HUES6 (cell line): ENCODE results near the gene CD6.

Experiments used
- H3K27ac ChIP-seq: 2 replicates; pipeline ENCODE4 v1.7.0; 2013; ENCODE audit warnings: low read depth, mild to moderate bottlenecking, low read length, inconsistent platforms
- H3K27me3 ChIP-seq: 2 replicates; pipeline ENCODE4 v1.6.1; 2013; ENCODE audit warnings: low read length; ENCODE audit not compliant: control insufficient read depth, insufficient read depth
- H3K36me3 ChIP-seq: 2 replicates; pipeline ENCODE4 v1.6.1; 2013; ENCODE audit warnings: low read length; ENCODE audit not compliant: control insufficient read depth, insufficient read depth
- H3K4me1 ChIP-seq: 2 replicates; pipeline ENCODE4 v1.6.1; 2013; ENCODE audit warnings: low read length; ENCODE audit not compliant: control insufficient read depth, insufficient read depth
- H3K4me3 ChIP-seq: 2 replicates; pipeline ENCODE4 v1.5.1; 2013; ENCODE audit warnings: low read depth, low read length
- H3K9ac ChIP-seq: one replicate; pipeline ENCODE4 v1.6.1; 2013; ENCODE audit warnings: mild to moderate bottlenecking, low read length
- H3K9me3 ChIP-seq: 2 replicates; pipeline ENCODE4 v1.6.1; 2013; ENCODE audit warnings: low read depth, low read length; ENCODE audit not compliant: control insufficient read depth, insufficient read depth

CD6 gene

GRCh38 chr11:60935676-60936442 lies 35.6 kb upstream of the CD6 start:
- Histone ChIP-seq H3K27ac (no peak overlapping the region), H3K27me3 (no peaks in the 10 kb centered on the region), H3K4me1 (peaks cover 2% of the 10 kb centered on the region; the same call in 1 of the 2 replicates), H3K9ac (no peak overlapping the region), H3K9me3 (no peaks in the 10 kb centered on the region), H3K36me3 (peaks cover 41% of the 10 kb centered on the region), H3K4me3 (no peak overlapping the region)

- H3K27me3 ChIP-seq: no peaks in the 10 kb centered on the region
- H3K4me3 ChIP-seq: no peak overlapping the region
- no peaks in the 10 kb centered on the region for H3K9me3 ChIP-seq
- peaks cover 34% of the 10 kb centered on the region for H3K36me3 ChIP-seq
- no peak overlapping the region for H3K9ac ChIP-seq
- H3K27ac ChIP-seq: no peak overlapping the region
- peaks cover 2% of the 10 kb centered on the region; the same call in 1 of the 2 replicates for H3K4me1 ChIP-seq
These were observed 34.9 kb upstream of the CD6 start for GRCh38 chr11:60936467-60937143.

GRCh38 chr11:60937144-60937527 lies 34.3 kb upstream of the CD6 start:
- H3K4me3 ChIP-seq: no peak overlapping the region
- H3K27ac ChIP-seq: no peak overlapping the region
- H3K4me1 ChIP-seq: peaks cover 2% of the 10 kb centered on the region; the same call in 1 of the 2 replicates
- H3K9me3 ChIP-seq: no peaks in the 10 kb centered on the region
- H3K9ac ChIP-seq: no peak overlapping the region
- H3K36me3 ChIP-seq: peaks cover 29% of the 10 kb centered on the region
- H3K27me3 ChIP-seq: no peaks in the 10 kb centered on the region

GRCh38 chr11:60937811-60938210 lies 33.7 kb upstream of the CD6 start:
- Histone ChIP-seq H3K9ac (no peak overlapping the region), H3K36me3 (peaks cover 23% of the 10 kb centered on the region), H3K27me3 (no peaks in the 10 kb centered on the region; the same call in 1 of the 2 replicates), H3K9me3 (no peaks in the 10 kb centered on the region), H3K4me3 (no peak overlapping the region), H3K27ac (no peak overlapping the region), H3K4me1 (no peaks in the 10 kb centered on the region; the same call in 1 of the 2 replicates)

- Histone ChIP-seq H3K4me1 (no peaks in the 10 kb centered on the region), H3K36me3 (peaks cover 19% of the 10 kb centered on the region), H3K27ac (no peak overlapping the region), H3K9ac (no peak overlapping the region), H3K9me3 (no peaks in the 10 kb centered on the region), H3K27me3 (no peaks in the 10 kb centered on the region; the same call in 1 of the 2 replicates), H3K4me3 (no peak overlapping the region)
These were observed 33.0 kb upstream of the CD6 start for GRCh38 chr11:60938500-60938899.

- no peaks in the 10 kb centered on the region for H3K4me1 ChIP-seq
- peaks cover 15% of the 10 kb centered on the region; the same call in 1 of the 2 replicates for H3K36me3 ChIP-seq
- no peaks in the 10 kb centered on the region; the same call in 1 of the 2 replicates for H3K27me3 ChIP-seq
These were observed 32.2 kb upstream of the CD6 start for GRCh38 chr11:60939301-60939700.

GRCh38 chr11:60939855-60940254 lies 31.6 kb upstream of the CD6 start:
- Histone ChIP-seq H3K9me3 (no peaks in the 10 kb centered on the region), H3K27ac (no peak overlapping the region), H3K27me3 (no peaks in the 10 kb centered on the region; the same call in 1 of the 2 replicates), H3K36me3 (peaks cover 12% of the 10 kb centered on the region; the same call in 1 of the 2 replicates), H3K9ac (no peak overlapping the region), H3K4me1 (no peaks in the 10 kb centered on the region), H3K4me3 (no peak overlapping the region)

More at GRCh38 chr11:60939301-60939700, 32.2 kb upstream of the CD6 start:
- H3K27ac ChIP-seq: no peak overlapping the region
- no peaks in the 10 kb centered on the region for H3K9me3 ChIP-seq
- H3K9ac ChIP-seq: no peak overlapping the region
- H3K4me3 ChIP-seq: no peak overlapping the region

GRCh38 chr11:60941371-60942119 lies 29.9 kb upstream of the CD6 start:
- no peak overlapping the region for H3K4me3 ChIP-seq
- peaks cover 4% of the 10 kb centered on the region; the same call in 1 of the 2 replicates for H3K27me3 ChIP-seq

GRCh38 chr11:60942219-60942618 lies 29.3 kb upstream of the CD6 start:
- Histone ChIP-seq H3K27me3 (peaks cover 4% of the 10 kb centered on the region; the same call in 1 of the 2 replicates), H3K36me3 (no peaks in the 10 kb centered on the region), H3K27ac (no peak overlapping the region), H3K9me3 (no peaks in the 10 kb centered on the region), H3K9ac (no peak overlapping the region), H3K4me3 (no peak overlapping the region), H3K4me1 (no peaks in the 10 kb centered on the region)

More at GRCh38 chr11:60941371-60942119, 29.9 kb upstream of the CD6 start:
- Histone ChIP-seq H3K9ac (no peak overlapping the region), H3K27ac (no peak overlapping the region), H3K4me1 (no peaks in the 10 kb centered on the region), H3K36me3 (no peaks in the 10 kb centered on the region), H3K9me3 (no peaks in the 10 kb centered on the region)

GRCh38 chr11:60942970-60943565 lies 28.4 kb upstream of the CD6 start:
- H3K27ac ChIP-seq: no peak overlapping the region

More at GRCh38 chr11:60942970-60943565, 28.4 kb upstream of the CD6 start:
- peaks cover 7% of the 10 kb centered on the region; the same call in 1 of the 2 replicates for H3K4me1 ChIP-seq
- no peak overlapping the region for H3K4me3 ChIP-seq
- H3K9ac ChIP-seq: no peak overlapping the region
- H3K36me3 ChIP-seq: no peaks in the 10 kb centered on the region
- peaks cover 4% of the 10 kb centered on the region; the same call in 1 of the 2 replicates for H3K27me3 ChIP-seq
- H3K9me3 ChIP-seq: no peaks in the 10 kb centered on the region
